WTC11 (cell line): ENCODE data around the gene EDARADD.

Source experiments
- ATF3 ChIP-seq: sonication (generic); formaldehyde crosslinking; conservative IDR thresholded peaks from 2 replicates; pipeline ENCODE4 v1.8.1; 2022; ENCODE audit warnings: mild to moderate bottlenecking, missing genetic modification reagents
- CREM ChIP-seq: sonication (generic); formaldehyde crosslinking; IDR thresholded peaks from 2 replicates; pipeline ENCODE4 v1.8.1; 2022; ENCODE audit warnings: mild to moderate bottlenecking, missing genetic modification reagents, moderate library complexity
- CTCF ChIP-seq: fragments of 200-600 bp; IDR thresholded peaks from 2 replicates; pipeline ENCODE4 v1.8.0; 2022; ENCODE audit warnings: antibody characterized with exemption
- ETV6 ChIP-seq: sonication (generic); formaldehyde crosslinking; IDR thresholded peaks from 2 replicates; pipeline ENCODE4 v1.8.1; 2022; ENCODE audit warnings: mild to moderate bottlenecking, missing genetic modification reagents
- JAZF1 ChIP-seq: fragments of 250-450 bp; sonication (Bioruptor Pico); IDR thresholded peaks from 2 replicates; pipeline ENCODE4 v1.9.0; 2021; ENCODE audit warnings: moderate library complexity, mild to moderate bottlenecking, inconsistent platforms
- NFE2L1 ChIP-seq: sonication (generic); formaldehyde crosslinking; IDR thresholded peaks from 2 replicates; pipeline ENCODE4 v1.8.1; 2023; ENCODE audit warnings: missing genetic modification reagents
- SP1 ChIP-seq: sonication (generic); formaldehyde crosslinking; conservative IDR thresholded peaks from 2 replicates; pipeline ENCODE4 v1.8.1; 2022; ENCODE audit warnings: missing genetic modification reagents
- ZNF532 ChIP-seq: fragments of 250-450 bp; sonication (Bioruptor Pico); IDR thresholded peaks from 2 replicates; pipeline ENCODE4 v1.9.0; 2021; ENCODE audit warnings: mild to moderate bottlenecking, borderline replicate concordance

GRCh38 chr1:236419502-236419901 lies 25.4 kb downstream of the EDARADD start:
- no peak for TF ChIP-seq CTCF
- TF ChIP-seq NFE2L1 (CRISPR knock-in tag): no peak
- no peak for TF ChIP-seq ETV6
- TF ChIP-seq ATF3 (CRISPR knock-in tag): no peak
- no peak for TF ChIP-seq CREM
- no peak for TF ChIP-seq JAZF1 (CRISPR knock-in tag)
- no peak for TF ChIP-seq SP1 (CRISPR knock-in tag)
- no peak for TF ChIP-seq ZNF532
